IMR-90 (cell line): ENCODE data around the gene TEX35. TPM values are rescaled to one million over a fixed set of nuclear protein-coding genes. Genes with fewer than 3 reads are reported as not detected.

Experiments used
- ATAC-seq: fragments of 200-7000 bp; cut with Tn5 transposase; 2 replicates; pipeline ENCODE4 v1.9.1; 2020; ENCODE audit warnings: low read depth, mild to moderate bottlenecking, moderate library complexity
- BruUV-seq: library from RNA; stranded (reverse); fragments of 400-500 nt; replicated peaks from 2 replicates; lab custom pipeline; 2021; lab: Mats Ljungman, UMichigan
- CTCF ChIA-PET: fragments of 300-600 bp; formaldehyde crosslinking; extraction: SDS; loops from one replicate; lab custom pipeline; 2021; ENCODE audit warnings: antibody characterized with exemption; lab: Yijun Ruan, JAX
- POLR2A ChIA-PET: fragments of 300-600 bp; sonication (Branson Sonifier 250); formaldehyde crosslinking; loops from one replicate; lab custom pipeline; 2022; ENCODE audit warnings: antibody characterized with exemption; ENCODE audit not compliant: unreplicated experiment; lab: Charles Lee
- DNase-seq: peaks from one replicate; pipeline ENCODE4 v3.0.0; 2013
- H2AFZ ChIP-seq: replicated peaks from 2 replicates; pipeline ENCODE3; 2013; ENCODE audit warnings: low read length, mild to moderate bottlenecking; ENCODE audit not compliant: poor library complexity
- H2AK5ac ChIP-seq: 2 replicates; pipeline ENCODE4 v1.6.1; 2013; ENCODE audit warnings: low read depth, low read length, inconsistent platforms
- H2AK9ac ChIP-seq: replicated peaks from 2 replicates; pipeline ENCODE3; 2013; ENCODE audit warnings: mild to moderate bottlenecking, low read depth, low read length, moderate library complexity; ENCODE audit not compliant: poor library complexity
- H2BK120ac ChIP-seq: 2 replicates; pipeline ENCODE4 v1.6.1; 2013; ENCODE audit warnings: low read depth, low read length, inconsistent platforms
- H2BK15ac ChIP-seq: 3 replicates; pipeline ENCODE4 v1.6.1; 2013; ENCODE audit warnings: low read depth, low read length, inconsistent platforms
- H2BK20ac ChIP-seq: 2 replicates; pipeline ENCODE4 v1.6.1; 2013; ENCODE audit warnings: low read depth, mild to moderate bottlenecking, inconsistent platforms, low read length, moderate library complexity
- H2BK5ac ChIP-seq: 2 replicates; pipeline ENCODE4 v1.6.1; 2013; ENCODE audit warnings: mild to moderate bottlenecking, low read depth, low read length, inconsistent platforms; ENCODE audit not compliant: poor library complexity, severe bottlenecking
- H3K14ac ChIP-seq: replicated peaks from 2 replicates; pipeline ENCODE4 v1.6.1; 2013; ENCODE audit warnings: low read depth, low read length, inconsistent platforms
- H3K18ac ChIP-seq: 2 replicates; pipeline ENCODE4 v1.6.1; 2013; ENCODE audit warnings: low read depth, low read length, control low read depth
- H3K23ac ChIP-seq: 2 replicates; pipeline ENCODE4 v1.6.1; 2013; ENCODE audit warnings: low read depth, low read length, inconsistent platforms
- H3K27ac ChIP-seq: 2 replicates; pipeline ENCODE4 v1.5.1; 2013; ENCODE audit warnings: mild to moderate bottlenecking, control low read depth, low read length; ENCODE audit not compliant: insufficient read depth
- H3K27me3 ChIP-seq: 2 replicates; pipeline ENCODE4 v1.6.1; 2013; ENCODE audit warnings: low read length; ENCODE audit not compliant: control insufficient read depth, insufficient read depth
- H3K36me3 ChIP-seq: 2 replicates; pipeline ENCODE4 v1.6.1; 2013; ENCODE audit warnings: low read length, mixed read lengths; ENCODE audit not compliant: control insufficient read depth, insufficient read depth
- H3K4ac ChIP-seq: 2 replicates; pipeline ENCODE4 v1.6.1; 2013; ENCODE audit warnings: low read depth, low read length, inconsistent platforms
- H3K4me1 ChIP-seq: 2 replicates; pipeline ENCODE4 v1.6.1; 2013; ENCODE audit warnings: low read length, mixed read lengths; ENCODE audit not compliant: control insufficient read depth, insufficient read depth
- H3K4me2 ChIP-seq: 2 replicates; pipeline ENCODE4 v1.6.1; 2013; ENCODE audit warnings: low read depth, mild to moderate bottlenecking, control low read depth, low read length, moderate library complexity
- H3K4me3 ChIP-seq: 2 replicates; pipeline ENCODE4 v1.5.1; 2013; ENCODE audit warnings: low read depth, mild to moderate bottlenecking, control low read depth, low read length, moderate library complexity; ENCODE audit not compliant: insufficient read depth
- H3K56ac ChIP-seq: 2 replicates; pipeline ENCODE4 v1.6.1; 2013; ENCODE audit warnings: low read length, inconsistent platforms; ENCODE audit not compliant: insufficient read depth; ENCODE audit errors: extremely low read depth
- H3K79me1 ChIP-seq, 2 experiments: 2 replicates each; pipeline ENCODE4 v1.6.1; 2013; ENCODE audit warnings: low read length in 2 of 2, inconsistent platforms in 1 of 2, low read depth in 1 of 2
- H3K9ac ChIP-seq: 2 replicates; pipeline ENCODE4 v1.6.1; 2013; ENCODE audit warnings: low read depth, low read length, control low read depth
- H3K9me1 ChIP-seq: 2 replicates; pipeline ENCODE4 v1.6.1; 2013; ENCODE audit warnings: low read length, inconsistent platforms; ENCODE audit not compliant: insufficient read depth
- H3K9me3 ChIP-seq: 2 replicates; pipeline ENCODE4 v1.6.1; 2013; ENCODE audit warnings: low read length; ENCODE audit not compliant: control insufficient read depth, insufficient read depth
- H4K20me1 ChIP-seq: 2 replicates; pipeline ENCODE4 v1.6.1; 2013; ENCODE audit warnings: low read length, inconsistent platforms; ENCODE audit not compliant: insufficient read depth
- H4K5ac ChIP-seq: 2 replicates; pipeline ENCODE4 v1.6.1; 2013; ENCODE audit warnings: mild to moderate bottlenecking, low read depth, low read length, control low read depth
- H4K8ac ChIP-seq, 2 experiments: 2 replicates each; pipeline ENCODE4 v1.6.1; 2013; ENCODE audit warnings: low read depth in 2 of 2, low read length in 2 of 2, control low read depth in 1 of 2, inconsistent platforms in 1 of 2
- H4K91ac ChIP-seq: 2 replicates; pipeline ENCODE4 v1.6.1; 2013; ENCODE audit warnings: low read depth, low read length, inconsistent platforms; ENCODE audit not compliant: insufficient read depth
- USF2 ChIP-seq: fragments of 150-350 bp; IDR thresholded peaks from 2 replicates; pipeline ENCODE4 v1.6.1; 2017; ENCODE audit warnings: mild to moderate bottlenecking, antibody characterized with exemption, low read length, low read depth
- WGBS, 2 experiments: methylation state at CpG; one replicate each; pipeline versions ENCODE4 v1.1.5 to v1.1.7; 2013; ENCODE audit warnings: missing lambda C conversion rate in 2 of 2; ENCODE audit not compliant: insufficient read length in 1 of 2; ENCODE audit errors: extremely low coverage in 2 of 2; 5-methylcytosine and 5-hydroxymethylcytosine counted together
- dilution Hi-C: fragments of 300-500 bp; cut with HindIII; formaldehyde crosslinking; loops from one replicate; pipeline ENCODE4 v1.14.3; 2018; ENCODE audit warnings: low sequenced_read_pairs; ENCODE audit not compliant: unreplicated experiment
- in situ Hi-C: fragments of 300-500 bp; cut with MboI; formaldehyde crosslinking; loops from 3 replicates; pipeline ENCODE4 v1.14.3; 2019; ENCODE audit warnings: low sequenced_read_pairs, inconsistent platforms, mixed read lengths
- intact Hi-C: fragments of 100-400 bp; cut with micrococcal nuclease; formaldehyde crosslinking; loops from 2 replicates; pipeline ENCODE4 v1.10.0; 2022
- polyA plus RNA-seq, 3 experiments: library from polyadenylated mRNA; depleted of rRNA; stranded (reverse); fragments of >200 nt; gene quantifications; 2 replicates each; pipeline ENCODE4 v1.2.3, GENCODE V29; 2012; ENCODE audit warnings: low replicate concordance in 1 of 3
- total RNA-seq: library from RNA; depleted of rRNA; stranded (reverse); fragments of >200 nt; gene quantifications from 2 replicates; pipeline ENCODE4 v1.2.3, GENCODE V29; 2012

TEX35 gene
- total and polyA plus RNA-seq, 2 of the 4 experiments (the other 2 are of a cell fraction): 0.05 TPM; not detected in 1

DNA sequence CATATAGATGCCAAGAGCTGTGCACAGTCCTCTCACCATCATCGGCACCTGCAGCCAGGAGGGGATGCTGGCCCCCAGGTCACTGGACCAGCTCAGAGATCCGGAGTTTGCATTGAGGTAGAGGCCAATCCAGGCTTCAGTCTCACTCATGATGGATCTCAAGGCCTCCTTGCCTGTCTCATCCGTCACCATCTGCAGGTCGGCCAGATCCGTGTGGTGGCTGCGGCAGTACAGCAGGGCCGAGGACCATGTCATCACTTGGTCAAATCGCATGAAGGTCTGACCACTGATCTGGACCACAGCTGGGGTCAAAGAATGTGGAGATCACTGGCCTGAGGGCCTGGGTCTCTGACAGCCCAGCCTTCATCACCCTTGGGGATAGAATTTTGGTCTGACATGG is 22.8 kb upstream of the TEX35 start:
- H3K4ac ChIP-seq: no peak overlapping the region
- no peaks in the 10 kb centered on the region for H3K79me1 ChIP-seq
- no peak overlapping the region for H2BK120ac ChIP-seq
- intact Hi-C loops (loop anchor here (10.0 kb wide), 1 partner anchor 535 kb away; no protein-coding TSS in a partner anchor), in situ Hi-C loops (no loop called here), dilution Hi-C loops (no loop called here)
- H2BK20ac ChIP-seq: no peak overlapping the region
- no peak overlapping the region for H3K56ac ChIP-seq
- H2AK9ac ChIP-seq: no peak overlapping the region
- no peak overlapping the region for H3K4me2 ChIP-seq
- no peak overlapping the region for H4K5ac ChIP-seq
- H2AFZ ChIP-seq: no peak overlapping the region
- H4K8ac ChIP-seq: no peak overlapping the region
- no peak for TF ChIP-seq USF2
- WGBS, 2 experiments: 94% methylated on average over 8 of the region's 8 CpGs; no CpG with 5 or more reads in 1 of the 2 experiments
- H2AK5ac ChIP-seq: no peak overlapping the region
- H3K14ac ChIP-seq: no peak overlapping the region
- H3K36me3 ChIP-seq: no peaks in the 10 kb centered on the region
- POLR2A ChIA-PET: no interaction called here
- no peak overlapping the region for H2BK5ac ChIP-seq
- no peaks in the 10 kb centered on the region for H3K9me3 ChIP-seq
- H4K91ac ChIP-seq: no peak overlapping the region
- CTCF ChIA-PET: no interaction called here
- no TSS peak for BruUV-seq
- peaks cover 5% of the 10 kb centered on the region; the same call in 1 of the 2 replicates for H3K27me3 ChIP-seq
- DNase-seq: no peak
- H3K23ac ChIP-seq: no peak overlapping the region
- ATAC-seq: no peak
- no peaks in the 10 kb centered on the region for H3K9me1 ChIP-seq
- H2BK15ac ChIP-seq: no peak overlapping the region
- no peaks in the 10 kb centered on the region for H3K4me1 ChIP-seq
- H3K27ac ChIP-seq: no peak overlapping the region
- H4K20me1 ChIP-seq: no peaks in the 10 kb centered on the region
- H3K4me3 ChIP-seq: no peak overlapping the region
- no peak overlapping the region for H3K18ac ChIP-seq
- no peak overlapping the region for H3K9ac ChIP-seq
